OCI-LY7 (cell line): Measurements from ENCODE around the gene KCNIP1.

Experiments used
- EZH2phosphoT487 ChIP-seq: fragments of 200-600 bp; sonication (generic); IDR thresholded peaks from 2 replicates; pipeline ENCODE4 v1.6.1; 2018; ENCODE audit warnings: low read depth, borderline replicate concordance, mild to moderate bottlenecking, mixed run types, antibody characterized with exemption, low read length, moderate library complexity, mixed read lengths
- TF ChIP-seq, protein P1 (sequence below): fragments of 200-600 bp; sonication (generic); conservative IDR thresholded peaks from 2 replicates; pipeline ENCODE4 v1.5.1; 2014; ENCODE audit warnings: mild to moderate bottlenecking, antibody characterized with exemption, low read length, moderate library complexity, mixed read lengths

DNA sequence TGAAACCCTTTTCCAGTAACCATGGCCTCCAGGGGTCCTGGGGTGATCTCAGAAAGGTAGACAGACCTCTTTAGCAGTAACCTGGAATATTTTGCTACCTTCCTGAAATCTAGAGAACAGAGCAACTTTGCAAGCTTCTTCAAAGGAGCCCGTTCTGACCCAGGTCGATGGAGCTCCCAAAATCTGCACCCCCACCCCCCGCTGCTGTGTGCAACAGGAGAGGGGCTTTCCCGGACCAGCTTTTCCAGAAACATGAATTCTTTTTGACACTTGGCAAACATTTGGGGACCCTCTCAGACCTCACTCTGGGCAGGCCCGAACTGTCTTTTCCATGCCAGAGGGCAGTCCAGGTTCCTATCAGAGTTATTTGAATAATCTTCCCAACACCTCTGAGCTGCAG lies 65.3 kb downstream of the KCNIP1 start:
- TF ChIP-seq, protein P1, sequence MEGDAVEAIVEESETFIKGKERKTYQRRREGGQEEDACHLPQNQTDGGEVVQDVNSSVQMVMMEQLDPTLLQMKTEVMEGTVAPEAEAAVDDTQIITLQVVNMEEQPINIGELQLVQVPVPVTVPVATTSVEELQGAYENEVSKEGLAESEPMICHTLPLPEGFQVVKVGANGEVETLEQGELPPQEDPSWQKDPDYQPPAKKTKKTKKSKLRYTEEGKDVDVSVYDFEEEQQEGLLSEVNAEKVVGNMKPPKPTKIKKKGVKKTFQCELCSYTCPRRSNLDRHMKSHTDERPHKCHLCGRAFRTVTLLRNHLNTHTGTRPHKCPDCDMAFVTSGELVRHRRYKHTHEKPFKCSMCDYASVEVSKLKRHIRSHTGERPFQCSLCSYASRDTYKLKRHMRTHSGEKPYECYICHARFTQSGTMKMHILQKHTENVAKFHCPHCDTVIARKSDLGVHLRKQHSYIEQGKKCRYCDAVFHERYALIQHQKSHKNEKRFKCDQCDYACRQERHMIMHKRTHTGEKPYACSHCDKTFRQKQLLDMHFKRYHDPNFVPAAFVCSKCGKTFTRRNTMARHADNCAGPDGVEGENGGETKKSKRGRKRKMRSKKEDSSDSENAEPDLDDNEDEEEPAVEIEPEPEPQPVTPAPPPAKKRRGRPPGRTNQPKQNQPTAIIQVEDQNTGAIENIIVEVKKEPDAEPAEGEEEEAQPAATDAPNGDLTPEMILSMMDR: no peak
- no peak for TF ChIP-seq EZH2phosphoT487
